Ishikawa (cell line): ENCODE measurements around the gene FBXW11.

ENCODE experiments used
- CEBPB ChIP-seq: IDR thresholded peaks from 2 replicates; pipeline ENCODE4 v1.6.1; 2012
- CREB1 ChIP-seq: IDR thresholded peaks from 2 replicates; pipeline ENCODE4 v1.6.1; 2012; ENCODE audit warnings: low read depth
- EGR1 ChIP-seq: IDR thresholded peaks from 2 replicates; pipeline ENCODE4 v1.6.1; 2012
- EP300 ChIP-seq: IDR thresholded peaks from 2 replicates; pipeline ENCODE4 v1.6.1; 2012; ENCODE audit warnings: borderline replicate concordance
- FOXM1 ChIP-seq: IDR thresholded peaks from 2 replicates; pipeline ENCODE4 v1.6.1; 2012; ENCODE audit warnings: low read depth, borderline replicate concordance
- NFIC ChIP-seq: IDR thresholded peaks from 2 replicates; pipeline ENCODE4 v1.6.1; 2012
- RAD21 ChIP-seq: IDR thresholded peaks from 2 replicates; pipeline ENCODE4 v1.6.1; 2012; ENCODE audit warnings: low read depth
- TAF1 ChIP-seq: IDR thresholded peaks from 2 replicates; pipeline ENCODE4 v1.6.1; 2012; ENCODE audit warnings: low read depth, mild to moderate bottlenecking
- TCF12 ChIP-seq: IDR thresholded peaks from 2 replicates; pipeline ENCODE4 v1.6.1; 2012; ENCODE audit warnings: low read depth
- TEAD4 ChIP-seq: IDR thresholded peaks from 2 replicates; pipeline ENCODE4 v1.6.1; 2012
- YY1 ChIP-seq: IDR thresholded peaks from 2 replicates; pipeline ENCODE4 v1.6.1; 2012; ENCODE audit warnings: low read depth
- ZBTB7A ChIP-seq: IDR thresholded peaks from 2 replicates; pipeline ENCODE4 v1.6.1; 2012; ENCODE audit warnings: low read depth
- TF ChIP-seq, protein P1 (sequence below): IDR thresholded peaks from 2 replicates; pipeline ENCODE4 v1.6.1; 2012
- TF ChIP-seq, protein P2 (sequence below): IDR thresholded peaks from 2 replicates; pipeline ENCODE4 v1.6.1; 2012
- TF ChIP-seq, protein P3 (sequence below): IDR thresholded peaks from 2 replicates; pipeline ENCODE4 v1.6.1; 2012; ENCODE audit warnings: low read depth, mild to moderate bottlenecking

FBXW11 gene

DNA sequence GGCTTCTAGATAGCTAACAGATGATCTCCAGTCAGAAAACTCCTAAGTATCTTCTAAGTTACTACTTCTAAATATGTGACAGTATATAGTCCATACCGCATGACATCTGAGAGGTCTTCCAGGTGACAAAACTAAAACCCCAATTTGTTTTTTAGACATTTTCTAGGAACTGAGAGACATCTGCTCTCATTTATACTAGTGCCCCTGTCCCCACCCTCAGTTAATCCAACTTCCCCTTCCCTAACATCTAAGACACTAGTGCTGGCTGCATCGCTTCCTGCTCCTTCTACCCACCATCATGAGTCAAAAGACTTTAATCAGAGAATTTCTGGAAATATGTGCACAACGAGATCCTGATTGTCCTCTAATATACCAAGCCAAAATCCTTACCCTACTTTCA lies 37.9 kb downstream of the FBXW11 start:
- TF ChIP-seq TEAD4: no peak

DNA sequence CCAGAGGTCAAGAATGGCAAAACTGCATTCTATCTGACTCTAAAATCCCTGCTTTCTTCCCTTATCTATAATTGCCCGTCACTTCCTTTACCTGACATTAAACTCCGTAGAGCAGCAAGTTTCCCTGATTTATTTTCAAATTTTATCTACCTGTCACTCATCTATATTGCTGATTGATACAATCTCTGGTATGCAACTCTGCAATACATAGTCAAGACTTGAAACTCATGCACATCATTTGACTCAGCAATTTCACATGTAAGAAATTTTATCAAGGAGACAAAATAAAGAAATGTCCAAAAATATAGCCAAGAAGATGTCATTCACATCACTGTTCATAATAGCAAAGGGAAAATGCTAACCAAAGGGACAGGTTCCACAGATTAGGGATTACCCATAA lies 39.5 kb downstream of the FBXW11 start:
- TF ChIP-seq EP300 (no peak), ZBTB7A (no peak), FOXM1 (no peak), TEAD4 (no peak), YY1 (no peak), RAD21 (no peak), TCF12 (no peak)

DNA sequence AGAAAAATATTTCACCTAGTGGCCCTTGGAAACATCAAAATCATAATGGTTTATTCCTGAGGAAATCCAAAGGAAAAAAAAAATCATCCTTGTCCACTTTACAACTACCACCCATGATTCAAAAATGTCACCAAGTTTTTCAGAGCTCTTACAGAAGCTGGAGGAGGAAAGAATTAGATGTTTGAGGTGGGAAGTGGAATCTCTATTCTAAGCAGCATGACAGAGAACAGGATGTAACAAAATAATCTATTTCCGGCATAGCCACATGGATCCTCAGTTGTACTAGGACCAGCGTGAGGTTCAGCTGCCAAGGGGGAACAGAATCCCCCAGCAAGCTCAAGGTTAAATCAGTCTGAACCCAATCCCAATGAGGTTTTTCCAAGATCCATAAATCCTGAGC lies 40.2 kb downstream of the FBXW11 start:
- no peak for TF ChIP-seq TCF12
- TF ChIP-seq, protein P1, sequence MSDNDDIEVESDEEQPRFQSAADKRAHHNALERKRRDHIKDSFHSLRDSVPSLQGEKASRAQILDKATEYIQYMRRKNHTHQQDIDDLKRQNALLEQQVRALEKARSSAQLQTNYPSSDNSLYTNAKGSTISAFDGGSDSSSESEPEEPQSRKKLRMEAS: no peak
- no peak for TF ChIP-seq ZBTB7A
- TF ChIP-seq CREB1: no peak
- TF ChIP-seq YY1: no peak
- no peak for TF ChIP-seq NFIC
- TF ChIP-seq CEBPB: no peak
- TF ChIP-seq EGR1: no peak

DNA sequence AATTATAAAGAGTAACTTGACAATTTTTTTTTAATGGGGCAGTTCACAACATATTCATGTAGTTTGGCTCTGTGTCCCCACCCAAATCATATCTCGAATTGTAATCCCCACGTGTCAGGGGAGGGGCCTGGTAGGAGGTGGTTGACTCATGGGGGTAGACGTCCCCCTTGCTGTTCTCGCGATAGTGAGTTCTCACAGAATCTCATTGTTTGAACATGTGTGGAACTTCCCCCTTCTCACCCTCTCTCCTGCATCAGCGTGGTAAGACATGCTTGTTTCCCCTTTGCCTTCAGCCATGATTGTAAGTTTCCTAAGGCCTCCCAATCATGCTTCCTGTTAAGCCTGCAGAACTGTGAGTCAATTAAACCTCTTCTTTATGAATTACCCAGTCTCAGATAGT lies 40.7 kb downstream of the FBXW11 start:
- no peak for TF ChIP-seq TAF1
- no peak for TF ChIP-seq TCF12
- TF ChIP-seq FOXM1: no peak
- no peak for TF ChIP-seq EP300
- TF ChIP-seq, protein P1: no peak
- TF ChIP-seq, protein P2, sequence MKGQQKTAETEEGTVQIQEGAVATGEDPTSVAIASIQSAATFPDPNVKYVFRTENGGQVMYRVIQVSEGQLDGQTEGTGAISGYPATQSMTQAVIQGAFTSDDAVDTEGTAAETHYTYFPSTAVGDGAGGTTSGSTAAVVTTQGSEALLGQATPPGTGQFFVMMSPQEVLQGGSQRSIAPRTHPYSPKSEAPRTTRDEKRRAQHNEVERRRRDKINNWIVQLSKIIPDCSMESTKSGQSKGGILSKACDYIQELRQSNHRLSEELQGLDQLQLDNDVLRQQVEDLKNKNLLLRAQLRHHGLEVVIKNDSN: no peak
- TF ChIP-seq EGR1: no peak
- TF ChIP-seq RAD21: no peak
- TF ChIP-seq CEBPB: no peak
- TF ChIP-seq CREB1: no peak
- no peak for TF ChIP-seq NFIC
- no peak for TF ChIP-seq ZBTB7A
- TF ChIP-seq YY1: no peak
- TF ChIP-seq TEAD4: no peak
- TF ChIP-seq, protein P3, sequence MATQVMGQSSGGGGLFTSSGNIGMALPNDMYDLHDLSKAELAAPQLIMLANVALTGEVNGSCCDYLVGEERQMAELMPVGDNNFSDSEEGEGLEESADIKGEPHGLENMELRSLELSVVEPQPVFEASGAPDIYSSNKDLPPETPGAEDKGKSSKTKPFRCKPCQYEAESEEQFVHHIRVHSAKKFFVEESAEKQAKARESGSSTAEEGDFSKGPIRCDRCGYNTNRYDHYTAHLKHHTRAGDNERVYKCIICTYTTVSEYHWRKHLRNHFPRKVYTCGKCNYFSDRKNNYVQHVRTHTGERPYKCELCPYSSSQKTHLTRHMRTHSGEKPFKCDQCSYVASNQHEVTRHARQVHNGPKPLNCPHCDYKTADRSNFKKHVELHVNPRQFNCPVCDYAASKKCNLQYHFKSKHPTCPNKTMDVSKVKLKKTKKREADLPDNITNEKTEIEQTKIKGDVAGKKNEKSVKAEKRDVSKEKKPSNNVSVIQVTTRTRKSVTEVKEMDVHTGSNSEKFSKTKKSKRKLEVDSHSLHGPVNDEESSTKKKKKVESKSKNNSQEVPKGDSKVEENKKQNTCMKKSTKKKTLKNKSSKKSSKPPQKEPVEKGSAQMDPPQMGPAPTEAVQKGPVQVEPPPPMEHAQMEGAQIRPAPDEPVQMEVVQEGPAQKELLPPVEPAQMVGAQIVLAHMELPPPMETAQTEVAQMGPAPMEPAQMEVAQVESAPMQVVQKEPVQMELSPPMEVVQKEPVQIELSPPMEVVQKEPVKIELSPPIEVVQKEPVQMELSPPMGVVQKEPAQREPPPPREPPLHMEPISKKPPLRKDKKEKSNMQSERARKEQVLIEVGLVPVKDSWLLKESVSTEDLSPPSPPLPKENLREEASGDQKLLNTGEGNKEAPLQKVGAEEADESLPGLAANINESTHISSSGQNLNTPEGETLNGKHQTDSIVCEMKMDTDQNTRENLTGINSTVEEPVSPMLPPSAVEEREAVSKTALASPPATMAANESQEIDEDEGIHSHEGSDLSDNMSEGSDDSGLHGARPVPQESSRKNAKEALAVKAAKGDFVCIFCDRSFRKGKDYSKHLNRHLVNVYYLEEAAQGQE: no peak

DNA sequence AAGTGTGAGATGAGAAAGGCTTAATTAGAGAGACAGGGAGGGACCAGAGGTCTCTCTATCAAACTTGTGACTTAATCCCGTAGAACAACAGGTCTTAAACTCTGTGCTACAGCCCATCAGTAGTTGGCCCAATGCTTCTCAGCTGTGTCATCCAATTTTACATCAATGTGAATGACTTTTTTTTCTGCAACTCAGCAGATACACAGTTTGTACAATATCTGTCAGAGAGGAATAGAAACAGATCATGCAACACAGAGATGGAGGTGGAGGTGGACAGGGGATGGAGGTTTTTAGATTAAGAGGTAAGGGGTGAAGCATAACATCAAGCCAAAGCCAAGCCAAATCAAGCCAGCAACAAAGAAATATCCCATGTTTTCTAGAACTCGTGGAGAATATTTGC lies 43.0 kb downstream of the FBXW11 start:
- TF ChIP-seq ZBTB7A (no peak), YY1 (no peak), EP300 (no peak), TAF1 (no peak), FOXM1 (no peak), TEAD4 (no peak), EGR1 (no peak), TCF12 (no peak), NFIC (no peak), CEBPB (no peak), CREB1 (no peak), RAD21 (no peak)
- TF ChIP-seq, protein P1: no peak
- TF ChIP-seq, protein P3: no peak
- TF ChIP-seq, protein P2: no peak

DNA sequence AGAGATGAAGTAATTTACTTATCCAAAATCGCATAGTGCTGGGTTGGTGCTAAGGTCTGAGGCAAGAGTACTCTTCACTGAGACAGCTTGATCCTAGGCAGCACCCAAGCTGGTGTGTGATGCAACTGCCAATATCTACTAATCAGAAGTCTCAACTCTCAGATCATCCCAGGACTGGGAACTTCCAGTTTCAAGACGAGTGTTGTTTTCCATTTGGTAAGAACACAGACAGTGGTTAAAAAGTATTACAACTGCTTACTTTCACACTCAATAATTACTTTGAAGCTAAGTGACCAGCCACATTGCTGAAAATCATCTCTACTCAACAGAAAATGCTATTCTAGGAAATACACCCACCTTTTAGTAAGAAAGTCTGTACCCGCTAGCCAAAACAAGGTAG lies 45.3 kb downstream of the FBXW11 start:
- TF ChIP-seq TEAD4: no peak
- TF ChIP-seq, protein P2: no peak
